Measurements from ENCODE around the gene NAALADL2. TPM values are rescaled to one million over a fixed set of nuclear protein-coding genes. Genes with fewer than 3 reads are reported as not detected.

Gene NAALADL2
- polyA plus RNA-seq, 3 donors, result not detected

DNA sequence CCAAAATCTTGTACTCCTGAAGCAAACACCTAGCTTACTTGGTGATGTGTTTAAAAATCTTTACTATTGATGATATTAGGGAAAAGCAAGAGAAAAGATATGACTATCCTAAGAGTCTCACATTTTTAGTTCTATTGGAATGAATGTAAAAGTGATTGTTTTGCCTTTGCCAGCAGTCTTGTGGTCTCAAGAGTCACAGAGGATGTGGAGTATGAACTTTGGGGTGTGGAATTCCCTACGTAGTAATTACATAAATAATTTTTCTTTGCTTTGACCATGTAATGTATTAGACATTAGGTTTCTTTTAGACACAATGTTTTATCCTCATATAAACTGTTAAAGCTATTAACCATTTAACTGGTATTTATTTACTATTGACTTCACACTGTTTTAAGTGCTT lies 387.6 kb downstream of the NAALADL2 start:
- Histone ChIP-seq H3K27ac (ENCODE audit: low read depth in 1 of 2, low read length in 2 of 2) (no peak overlapping the region), H3K36me3 (replicated peaks in 1 of 2; ENCODE audit: control insufficient read depth in 1 of 2, insufficient read depth in 2 of 2, low read length in 2 of 2) (no peaks in the 10 kb centered on the region), H3K4me1 (ENCODE audit: control insufficient read depth in 1 of 2, insufficient read depth in 2 of 2, low read length in 2 of 2) (no peaks in the 10 kb centered on the region), H3K27me3 (ENCODE audit: control insufficient read depth in 2 of 2, insufficient read depth in 2 of 2, low read length in 2 of 2) (no peaks in the 10 kb centered on the region), H2AFZ (ENCODE audit: insufficient read depth, low read depth, low read length, poor library complexity, severe bottlenecking) (no peak overlapping the region), H3K4me2 (replicated peaks; ENCODE audit: extremely low read depth, low read length, poor library complexity, severe bottlenecking) (no peak overlapping the region), H3K4me3 (replicated peaks in 1 of 3; ENCODE audit: low read depth in 2 of 3, low read length in 3 of 3) (no peak overlapping the region), H3K9ac (ENCODE audit: insufficient read depth, low read length, poor library complexity, severe bottlenecking) (no peak overlapping the region), H4K20me1 (ENCODE audit: insufficient read depth, low read length) (no peaks in the 10 kb centered on the region), H3K9me3 (replicated peaks in 1 of 2; ENCODE audit: control insufficient read depth in 1 of 2, insufficient read depth in 1 of 2, low read length in 2 of 2) (peaks cover 0 to 6% of the 10 kb centered on the region in 2 donors), H3K79me2 (ENCODE audit: insufficient read depth, low read length) (no peaks in the 10 kb centered on the region)
- intact Hi-C loops (cut with micrococcal nuclease), result no loop called here
- H3K27me3 Mint-ChIP-seq (ENCODE audit: low read depth in 3 of 3), result no peaks in the 10 kb centered on the region
- DNase-seq, result no peak
- no peaks in the 10 kb centered on the region for H3K4me1 Mint-ChIP-seq
- H3K9me3 Mint-ChIP-seq, result peaks cover 0 to 10% (median 4%) of the 10 kb centered on the region in 7 donors
- H3K36me3 Mint-ChIP-seq, result no peaks in the 10 kb centered on the region
- no peak overlapping the region for H3K27ac Mint-ChIP-seq
- TF ChIP-seq, protein P1, sequence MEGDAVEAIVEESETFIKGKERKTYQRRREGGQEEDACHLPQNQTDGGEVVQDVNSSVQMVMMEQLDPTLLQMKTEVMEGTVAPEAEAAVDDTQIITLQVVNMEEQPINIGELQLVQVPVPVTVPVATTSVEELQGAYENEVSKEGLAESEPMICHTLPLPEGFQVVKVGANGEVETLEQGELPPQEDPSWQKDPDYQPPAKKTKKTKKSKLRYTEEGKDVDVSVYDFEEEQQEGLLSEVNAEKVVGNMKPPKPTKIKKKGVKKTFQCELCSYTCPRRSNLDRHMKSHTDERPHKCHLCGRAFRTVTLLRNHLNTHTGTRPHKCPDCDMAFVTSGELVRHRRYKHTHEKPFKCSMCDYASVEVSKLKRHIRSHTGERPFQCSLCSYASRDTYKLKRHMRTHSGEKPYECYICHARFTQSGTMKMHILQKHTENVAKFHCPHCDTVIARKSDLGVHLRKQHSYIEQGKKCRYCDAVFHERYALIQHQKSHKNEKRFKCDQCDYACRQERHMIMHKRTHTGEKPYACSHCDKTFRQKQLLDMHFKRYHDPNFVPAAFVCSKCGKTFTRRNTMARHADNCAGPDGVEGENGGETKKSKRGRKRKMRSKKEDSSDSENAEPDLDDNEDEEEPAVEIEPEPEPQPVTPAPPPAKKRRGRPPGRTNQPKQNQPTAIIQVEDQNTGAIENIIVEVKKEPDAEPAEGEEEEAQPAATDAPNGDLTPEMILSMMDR (IDR thresholded peaks at IDR 0.05), result no peak
- no peak overlapping the region for H3K4me3 Mint-ChIP-seq
- WGBS (ENCODE audit: insufficient coverage), result no CpG with 5 or more reads among the region's 1 CpG

DNA sequence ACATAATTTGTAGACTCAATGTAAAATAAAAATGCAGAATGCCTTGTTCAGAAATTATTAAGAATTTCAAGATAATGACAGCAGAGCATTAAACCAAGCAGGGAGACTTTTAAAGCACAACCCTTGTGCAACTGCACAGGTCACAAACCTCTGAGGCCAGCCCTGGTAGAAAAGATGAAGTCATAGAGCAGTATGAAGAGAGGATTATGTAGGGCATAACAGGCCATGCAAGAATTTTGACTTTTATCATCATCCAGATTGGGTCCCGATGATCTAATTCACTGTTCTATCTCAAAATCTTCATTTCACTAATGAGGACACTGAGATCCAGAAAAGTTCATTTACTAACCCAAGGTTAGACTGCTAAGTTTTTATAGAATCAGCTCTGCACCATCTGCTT lies 388.5 kb downstream of the NAALADL2 start:
- Mint-ChIP-seq H3K4me1 (no peaks in the 10 kb centered on the region), H3K36me3 (no peaks in the 10 kb centered on the region), H3K27me3 (ENCODE audit: low read depth in 3 of 3) (no peaks in the 10 kb centered on the region), H3K9me3 (peaks cover 0 to 7% (median 5%) of the 10 kb centered on the region in 7 donors), H3K27ac (no peak overlapping the region), H3K4me3 (no peak overlapping the region)
- Histone ChIP-seq H2AFZ (ENCODE audit: insufficient read depth, low read depth, low read length, poor library complexity, severe bottlenecking) (no peak overlapping the region), H3K4me2 (replicated peaks; ENCODE audit: extremely low read depth, low read length, poor library complexity, severe bottlenecking) (no peak overlapping the region), H3K27me3 (ENCODE audit: control insufficient read depth in 2 of 2, insufficient read depth in 2 of 2, low read length in 2 of 2) (no peaks in the 10 kb centered on the region), H3K27ac (ENCODE audit: low read depth in 1 of 2, low read length in 2 of 2) (no peak overlapping the region), H3K4me3 (replicated peaks in 1 of 3; ENCODE audit: low read depth in 2 of 3, low read length in 3 of 3) (no peak overlapping the region), H3K9me3 (replicated peaks in 1 of 2; ENCODE audit: control insufficient read depth in 1 of 2, insufficient read depth in 1 of 2, low read length in 2 of 2) (peaks cover 0 to 6% of the 10 kb centered on the region in 2 donors), H3K36me3 (replicated peaks in 1 of 2; ENCODE audit: control insufficient read depth in 1 of 2, insufficient read depth in 2 of 2, low read length in 2 of 2) (no peaks in the 10 kb centered on the region), H3K9ac (ENCODE audit: insufficient read depth, low read length, poor library complexity, severe bottlenecking) (no peak overlapping the region), H3K4me1 (ENCODE audit: control insufficient read depth in 1 of 2, insufficient read depth in 2 of 2, low read length in 2 of 2) (no peaks in the 10 kb centered on the region), H3K79me2 (ENCODE audit: insufficient read depth, low read length) (no peaks in the 10 kb centered on the region), H4K20me1 (ENCODE audit: insufficient read depth, low read length) (no peaks in the 10 kb centered on the region)
- no peak for DNase-seq
- TF ChIP-seq, protein P1 (IDR thresholded peaks at IDR 0.05), result no peak
- WGBS (ENCODE audit: insufficient coverage), result no CpG with 5 or more reads among the region's 1 CpG
- intact Hi-C loops (cut with micrococcal nuclease), result no loop called here

Measured in CD14-positive monocyte (primary cell).